A549 (cell line): ENCODE measurements around the gene ENO4. TPM values are rescaled to one million over a fixed set of nuclear protein-coding genes. Genes with fewer than 3 reads are reported as not detected.

Source experiments
- ATAC-seq, 2 experiments: fragments of 200-7000 bp in 1 of 2; fragments of >200 bp in 1 of 2; cut with Nextera tagmentation in 1 of 2; cut with Tn5 transposase in 1 of 2; 3 replicates each; pipeline versions ENCODE4 v1.8.0 to v1.9.1; 2018 to 2020; ENCODE audit warnings: mild to moderate bottlenecking in 1 of 2, moderate library complexity in 1 of 2
- CTCF ChIA-PET: fragments of 300-600 bp; sonication (Branson Sonifier 250); formaldehyde crosslinking; extraction: SDS; loops from one replicate; lab custom pipeline; 2021; ENCODE audit warnings: antibody characterized with exemption, inconsistent platforms; lab: Yijun Ruan, JAX
- POLR2A ChIA-PET: fragments of 350-600 bp; formaldehyde crosslinking; extraction: SDS; loops from one replicate; lab custom pipeline; 2021; ENCODE audit warnings: antibody characterized with exemption, inconsistent platforms; lab: Yijun Ruan, JAX
- DNase-seq, 2 experiments: peaks; one replicate each; pipeline versions ENCODE4 v3.0.0 to v3.0.0-alpha.2; 2011 to 2016; ENCODE audit warnings: low read depth in 1 of 2, low spot score in 1 of 2
- FAIRE-seq: peaks from 2 replicates; lab custom pipeline; 2011; peaks lifted over from hg19 to GRCh38; lab: Jason Lieb, UNC
- H3K27ac ChIP-seq, 2 experiments: fragments of >200 bp; sonication (Bioruptor Twin); formaldehyde crosslinking; 3 replicates each; pipeline ENCODE4 v1.5.1; 2016 to 2017
- H3K4me1 ChIP-seq: fragments of >200 bp; sonication (Bioruptor Twin); formaldehyde crosslinking; 3 replicates; pipeline ENCODE4 v1.6.1; 2016
- H3K4me2 ChIP-seq: fragments of >200 bp; sonication (Bioruptor Twin); formaldehyde crosslinking; 3 replicates; pipeline ENCODE4 v1.6.1; 2016
- H3K4me3 ChIP-seq: fragments of >200 bp; sonication (Bioruptor Twin); formaldehyde crosslinking; 3 replicates; pipeline ENCODE4 v1.5.1; 2016
- H3K9me3 ChIP-seq: fragments of >200 bp; sonication (Bioruptor Twin); formaldehyde crosslinking; 3 replicates; pipeline ENCODE4 v1.6.1; 2016
- BCL3 ChIP-seq: fragments of >200 bp; sonication (Bioruptor Twin); formaldehyde crosslinking; IDR thresholded peaks from 3 replicates; pipeline ENCODE4 v1.6.1; 2016
- CBX2 ChIP-seq: fragments of 200-600 bp; sonication (generic); IDR thresholded peaks from 2 replicates; pipeline ENCODE4 v1.6.1; 2016; ENCODE audit warnings: low read depth, mild to moderate bottlenecking, borderline replicate concordance
- CBX8 ChIP-seq: fragments of 200-600 bp; sonication (generic); IDR thresholded peaks from 2 replicates; pipeline ENCODE4 v1.6.1; 2016
- CHD4 ChIP-seq: fragments of 200-600 bp; sonication (generic); IDR thresholded peaks from 2 replicates; pipeline ENCODE4 v1.6.1; 2016; ENCODE audit warnings: antibody characterized with exemption, mild to moderate bottlenecking, borderline replicate concordance
- CTCF ChIP-seq: fragments of >200 bp; sonication (Bioruptor Twin); formaldehyde crosslinking; IDR thresholded peaks from 3 replicates; pipeline ENCODE4 v1.5.1; 2016
- ELK1 ChIP-seq: fragments of 150-350 bp; IDR thresholded peaks from 2 replicates; pipeline ENCODE4 v1.6.1; 2014; ENCODE audit warnings: low read depth, mild to moderate bottlenecking, low read length
- FOSB ChIP-seq: fragments of 250-450 bp; sonication (Bioruptor Pico); IDR thresholded peaks from 2 replicates; pipeline ENCODE4 v1.5.0; 2020; ENCODE audit warnings: mild to moderate bottlenecking, moderate library complexity
- FOSL2 ChIP-seq, 2 experiments: fragments of 450-650 bp in 1 of 2; fragments of >200 bp in 1 of 2; sonication (Bioruptor Twin) in 1 of 2; formaldehyde crosslinking; IDR thresholded peaks; 2 replicates each; pipeline versions ENCODE4 v1.5.0 to v1.6.1; 2016 to 2020; ENCODE audit warnings: mild to moderate bottlenecking in 1 of 2, moderate library complexity in 1 of 2
- FOXS1 ChIP-seq: fragments of 250-450 bp; sonication (Bioruptor Pico); IDR thresholded peaks from 2 replicates; pipeline ENCODE4 v1.5.0; 2020; ENCODE audit warnings: mild to moderate bottlenecking, moderate library complexity
- HES2 ChIP-seq: fragments of >200 bp; sonication (Bioruptor Twin); formaldehyde crosslinking; IDR thresholded peaks from 2 replicates; pipeline ENCODE4 v1.6.1; 2016
- KDM5A ChIP-seq: fragments of 200-600 bp; sonication (generic); IDR thresholded peaks from 2 replicates; pipeline ENCODE4 v1.6.1; 2016; ENCODE audit warnings: antibody characterized with exemption, mild to moderate bottlenecking
- PHF8 ChIP-seq: fragments of 200-600 bp; sonication (generic); IDR thresholded peaks from 2 replicates; pipeline ENCODE4 v1.6.1; 2016; ENCODE audit warnings: low read depth, mild to moderate bottlenecking, antibody characterized with exemption, moderate library complexity, borderline replicate concordance
- RAD21 ChIP-seq, 2 experiments: fragments of >200 bp in 1 of 2; sonication (Bioruptor Twin) in 1 of 2; formaldehyde crosslinking in 1 of 2; IDR thresholded peaks in 1 of 2; conservative IDR thresholded peaks in 1 of 2; 2 replicates in 1 of 2; 3 replicates in 1 of 2; pipeline ENCODE4 v1.6.1; 2012 to 2018; ENCODE audit warnings: inconsistent platforms in 1 of 2
- RARB ChIP-seq: fragments of 250-450 bp; sonication (Bioruptor Pico); IDR thresholded peaks from 2 replicates; pipeline ENCODE4 v1.8.0; 2021; ENCODE audit warnings: mild to moderate bottlenecking, moderate library complexity
- RFX5 ChIP-seq: fragments of 450-650 bp; IDR thresholded peaks from 2 replicates; pipeline ENCODE4 v1.7.1; 2014; ENCODE audit warnings: antibody characterized with exemption, mild to moderate bottlenecking, moderate library complexity
- RNF2 ChIP-seq: fragments of 200-600 bp; sonication (generic); IDR thresholded peaks from 2 replicates; pipeline ENCODE4 v1.6.1; 2016; ENCODE audit warnings: low read depth, mild to moderate bottlenecking, antibody characterized with exemption, moderate library complexity, borderline replicate concordance
- WGBS: methylation state at CpG from one replicate; pipeline ENCODE4 v1.1.6; 2017; ENCODE audit errors: missing lambda C conversion rate; 5-methylcytosine and 5-hydroxymethylcytosine counted together
- polyA plus RNA-seq, 4 experiments: library from polyadenylated mRNA; depleted of rRNA in 3 of 4; stranded (reverse); fragments of >200 nt; fragmentation: RNase III in 1 of 4; extraction: RNeasy Plus Mini Kit Qiagen cat#74134 plus additional on column Dnase treatment in 1 of 4; gene quantifications; 2 replicates in 3 of 4; 3 replicates in 1 of 4; pipeline ENCODE4 v1.2.3, GENCODE V29; 2011 to 2017

The ENO4 gene
- polyA plus RNA-seq, 2 of the 4 experiments (the other 2 are of a cell fraction): 0.39 to 0.47 TPM

- H3K9me3 ChIP-seq: no peaks in the 10 kb centered on the region
- no peak overlapping the region for H3K27ac ChIP-seq
- DNase-seq (no peak), ATAC-seq (no peak)
- CTCF ChIA-PET: interaction anchor here (1.9 kb wide), 1 partner anchor 344 kb away, joined by 5 read pairs; no protein-coding TSS in a partner anchor
- TF ChIP-seq RFX5 (no peak), CBX2 (no peak), CBX8 (no peak), FOXS1 (CRISPR knock-in tag) (no peak), PHF8 (no peak), FOSL2 (IDR thresholded peaks at IDR 0.05) (no peak), FOSL2 (CRISPR knock-in tag; IDR thresholded peaks at IDR 0.05) (no peak), CHD4 (no peak), FOSB (no peak), KDM5A (no peak), ELK1 (no peak), HES2 (no peak), CTCF (no peak)
- TF ChIP-seq, all 56 proteins: peak for 0
- 82% methylated on average over 4 of the region's 4 CpGs for WGBS
- FAIRE-seq: no peak
- no peak overlapping the region for H3K4me3 ChIP-seq
- POLR2A ChIA-PET: no interaction called here
- 0 out of 3 replicates have a peak, but pooled peaks cover 6% of the 10 kb centered on the region for H3K4me1 ChIP-seq
- no peak overlapping the region for H3K4me2 ChIP-seq
Observed at GRCh38 chr10:116831086-116831485, 18.2 kb upstream of the ENO4 start.

GRCh38 chr10:116831790-116832189 is 17.5 kb upstream of the ENO4 start:
- FAIRE-seq (no peak), DNase-seq (no peak), ATAC-seq (no peak)
- no peaks in the 10 kb centered on the region for H3K9me3 ChIP-seq
- no peak overlapping the region for H3K4me2 ChIP-seq
- POLR2A ChIA-PET: no interaction called here
- CTCF ChIA-PET: interaction anchor here (2.0 kb wide), 1 partner anchor 22 kb away, joined by 5 read pairs; no protein-coding TSS in a partner anchor
- 0 out of 3 replicates have a peak, but pooled peaks cover 8% of the 10 kb centered on the region for H3K4me1 ChIP-seq
- TF ChIP-seq RNF2: no peak
- no peak for TF ChIP-seq RAD21 (conservative IDR thresholded peaks at IDR 0.05 in 1 of 2, IDR thresholded peaks at IDR 0.05 in 1 of 2)
- TF ChIP-seq CHD4: no peak
- TF ChIP-seq RARB (CRISPR knock-in tag): no peak
- TF ChIP-seq BCL3: no peak
- H3K27ac ChIP-seq: no peak overlapping the region
- 75% methylated on average over 10 of the region's 10 CpGs for WGBS
- H3K4me3 ChIP-seq: no peak overlapping the region
